GM12892 (cell line): ENCODE results near the gene BANK1.

Source experiments
- POLR2A ChIP-seq: IDR thresholded peaks from 2 replicates; pipeline ENCODE4 v1.6.1; 2011; ENCODE audit warnings: low read depth, low read length, control low read depth
- POLR2AphosphoS5 ChIP-seq: IDR thresholded peaks from 2 replicates; pipeline ENCODE4 v1.6.1; 2011; ENCODE audit warnings: low read depth, low read length, control low read depth
- TAF1 ChIP-seq: IDR thresholded peaks from 2 replicates; pipeline ENCODE4 v1.6.1; 2011; ENCODE audit warnings: low read depth, mild to moderate bottlenecking, control low read depth, low read length, borderline replicate concordance

DNA sequence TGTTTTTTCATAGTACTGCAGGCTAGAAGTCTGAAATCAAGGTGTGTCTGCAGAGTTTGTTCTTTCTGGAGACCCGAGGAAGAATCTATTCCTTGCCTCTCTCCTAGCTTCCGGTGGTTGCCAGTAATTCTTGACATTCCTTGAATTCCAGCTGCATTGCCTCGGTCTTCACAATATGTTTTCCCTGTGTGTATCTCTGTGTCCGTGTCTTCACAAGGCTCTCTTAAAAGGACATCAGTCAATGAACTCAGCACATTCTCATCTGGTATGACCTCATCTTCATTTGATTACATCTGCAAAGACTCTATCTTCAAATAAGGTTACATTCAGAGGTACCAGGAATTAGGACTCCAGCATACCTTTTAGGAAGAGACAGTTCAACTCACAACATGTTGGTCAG lies 163.4 kb downstream of the BANK1 start:
- TF ChIP-seq POLR2AphosphoS5 (no peak), POLR2A (no peak), TAF1 (no peak)
